Muscle of arm (tissue), 12 donors: ENCODE measurements around the gene ACAN. TPM values are rescaled to one million over a fixed set of nuclear protein-coding genes. Genes with fewer than 3 reads are reported as not detected.
A peak's percentile ranks its signal among the peaks of the same experiment; 100 is the strongest.

Experiments used
- DNase-seq: peaks from one replicate; pipeline ENCODE4 v3.0.0-alpha.2; 2013
- polyA plus RNA-seq, 12 donors: library from polyadenylated mRNA; unstranded; fragments of 120-200 nt; gene quantifications; one replicate each; pipeline ENCODE4 v1.2.1, GENCODE V29; 2013; ENCODE audit not compliant: insufficient read length in 12 of 12

The ACAN gene
- polyA plus RNA-seq, 12 donors, result 1.3 to 18.6 (median 6.0) TPM; not detected in 1

DNA sequence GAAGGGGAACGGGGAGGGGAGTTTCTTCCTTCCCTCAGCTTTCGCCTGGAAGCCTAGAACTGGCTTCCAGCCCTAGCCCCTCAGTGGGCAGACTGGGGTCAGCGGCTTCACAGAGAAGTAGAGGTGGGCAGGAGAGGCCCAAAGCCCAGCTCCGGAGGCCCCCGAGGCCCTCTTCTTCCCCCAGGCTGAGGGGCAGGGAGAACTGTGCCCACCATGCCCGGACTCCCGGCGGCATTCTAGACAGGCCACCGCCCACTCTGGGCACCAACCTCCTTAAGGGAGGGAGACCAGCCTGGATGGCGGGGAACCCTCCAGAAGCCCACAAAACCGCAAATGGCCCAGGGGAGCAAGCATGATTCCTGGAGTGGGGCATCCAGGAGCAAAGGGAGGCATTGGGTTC is 74.2 kb downstream of the ACAN start:
- no peak for DNase-seq

GRCh38 chr15:88877906-88878305 is 74.7 kb downstream of the ACAN start:
- no peak for DNase-seq

DNA sequence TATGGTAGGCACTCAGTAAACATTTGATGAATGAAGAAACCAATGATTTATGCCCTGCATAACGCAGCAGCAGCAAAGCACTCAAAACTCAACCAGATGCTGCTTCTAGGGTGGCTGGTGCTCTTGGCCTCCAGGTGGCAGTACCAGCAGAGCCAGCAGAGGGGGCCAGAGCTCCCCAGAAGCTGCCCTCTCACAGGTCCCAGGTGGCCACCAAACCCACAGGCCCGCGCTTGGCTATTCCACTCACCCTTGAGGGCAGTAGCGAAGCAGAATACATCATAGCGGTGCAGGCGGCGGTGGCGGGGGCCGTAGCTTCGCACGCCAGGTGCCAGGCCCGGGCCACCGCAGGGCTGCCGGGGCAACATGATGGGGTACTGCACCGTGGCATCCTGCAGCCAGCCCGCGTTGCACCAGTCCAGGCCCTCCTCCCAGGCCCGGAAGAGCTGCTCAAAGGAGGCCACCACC is 75.5 kb downstream of the ACAN start:
- DNase-seq, result no peak

- no peak for DNase-seq
Observed at GRCh38 chr15:88880944-88881740, 77.9 kb downstream of the ACAN start.

GRCh38 chr15:88881775-88882174 is 78.5 kb downstream of the ACAN start:
- no peak for DNase-seq

DNA sequence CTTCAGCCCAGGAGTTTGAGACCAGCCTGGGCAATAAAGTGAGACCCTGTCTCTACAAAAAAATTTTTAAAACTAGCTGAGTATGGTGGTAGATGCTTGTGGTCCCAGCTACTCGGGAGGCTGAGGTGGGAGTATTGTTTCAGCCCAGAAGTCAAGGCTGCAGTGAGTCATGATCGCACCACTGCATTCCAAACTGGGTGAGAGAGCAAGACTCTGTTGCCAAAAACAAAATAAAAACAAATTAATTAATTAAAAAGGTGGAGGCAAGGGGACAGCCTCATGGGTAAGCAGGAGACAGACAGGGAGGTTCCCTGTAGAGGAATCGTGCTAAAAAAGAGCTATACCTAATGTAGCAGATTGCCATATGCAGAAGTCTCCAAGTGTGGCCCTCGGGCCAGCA is 79.5 kb downstream of the ACAN start:
- DNase-seq, result no peak

DNA sequence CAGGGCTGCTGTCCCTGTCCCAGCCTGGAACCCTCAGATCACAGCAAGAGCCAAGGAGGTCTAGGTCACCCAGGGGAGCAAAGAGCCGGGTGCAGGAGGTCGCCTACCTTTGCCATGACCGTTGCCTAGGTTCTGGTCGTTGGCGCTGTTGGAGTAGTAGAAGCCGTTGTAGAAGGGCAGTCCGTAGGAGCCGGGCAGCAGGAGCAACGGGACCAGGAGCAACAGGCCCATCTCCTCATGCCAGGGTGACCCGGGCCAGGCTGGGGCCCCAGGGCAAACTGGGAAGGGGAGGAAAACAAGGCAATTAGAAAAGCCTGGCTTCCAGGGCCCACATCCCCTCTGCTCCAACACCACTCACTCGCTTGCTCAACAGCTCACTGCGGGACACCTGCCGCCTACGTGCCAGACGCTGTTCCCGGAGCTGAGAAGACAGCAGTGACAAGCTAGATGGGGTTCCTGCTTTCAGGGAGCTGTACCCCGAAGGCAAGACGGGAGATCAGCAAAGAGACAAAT is 83.9 kb downstream of the ACAN start:
- no peak for DNase-seq

- no peak for DNase-seq
Observed at GRCh38 chr15:88888719-88889118, 85.5 kb downstream of the ACAN start.

DNA sequence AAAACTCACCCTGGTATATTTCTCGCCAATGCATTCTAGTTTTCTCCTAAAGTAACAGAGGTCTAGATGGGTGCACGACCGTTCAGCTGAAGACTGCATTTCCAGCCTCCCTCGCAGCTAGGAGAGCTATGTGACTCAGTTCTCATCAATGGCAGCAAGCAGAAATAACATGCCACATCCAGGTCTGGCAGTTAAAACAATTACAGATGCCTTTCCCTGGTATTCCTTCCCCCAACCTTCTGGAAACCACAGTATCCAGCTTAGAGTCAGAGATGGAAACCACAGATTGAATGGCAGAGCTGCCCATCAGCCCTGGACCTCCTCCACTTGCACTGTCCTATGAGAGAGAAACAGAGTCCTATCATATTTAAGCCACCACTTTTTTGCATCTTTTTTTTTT is 87.3 kb downstream of the ACAN start:
- no peak for DNase-seq

DNA sequence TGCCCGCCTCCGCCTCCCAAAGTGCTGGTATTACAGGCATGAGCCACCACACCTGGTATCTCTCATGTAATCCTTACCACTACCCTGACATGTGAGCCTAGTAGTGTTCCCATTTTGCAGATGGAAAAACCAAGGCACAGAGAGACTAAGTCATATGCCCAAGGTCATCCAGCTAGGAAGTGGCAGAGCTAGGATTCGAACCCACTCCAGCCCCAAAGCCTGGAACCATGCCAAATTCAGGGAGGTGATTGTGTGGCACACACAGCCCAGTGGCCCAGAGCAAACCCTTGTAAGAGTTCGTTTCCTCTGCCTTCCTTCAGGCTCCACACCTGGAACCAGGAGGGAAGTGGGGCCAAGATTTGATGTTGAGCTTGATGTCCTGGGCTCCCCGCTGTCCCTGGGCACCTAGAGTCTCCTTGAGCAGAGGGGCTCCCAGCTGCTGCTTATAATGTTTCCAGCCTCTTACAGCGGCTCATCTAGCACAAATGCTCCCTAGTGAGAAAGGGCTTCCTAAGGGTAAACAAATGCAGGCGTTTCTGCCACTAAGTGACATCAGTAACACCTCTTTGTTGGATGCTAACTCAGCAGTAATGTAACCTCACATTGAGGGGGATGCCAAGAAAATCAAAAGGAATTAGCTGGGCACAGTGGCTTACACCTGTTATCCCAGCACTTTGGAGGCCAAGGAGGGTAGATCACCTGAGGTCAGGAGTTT is 88.5 kb downstream of the ACAN start:
- no peak for DNase-seq

- DNase-seq, result no peak
Observed at GRCh38 chr15:88894348-88894818, 91.1 kb downstream of the ACAN start.

GRCh38 chr15:88894819-88895767 is 91.9 kb downstream of the ACAN start, which contains the start of gene HAPLN3:
HAPLN3 (minus strand) TSS chr15:88895544; CDS start chr15:88887298, 8,246 bp downstream.
- no peak for DNase-seq

DNA sequence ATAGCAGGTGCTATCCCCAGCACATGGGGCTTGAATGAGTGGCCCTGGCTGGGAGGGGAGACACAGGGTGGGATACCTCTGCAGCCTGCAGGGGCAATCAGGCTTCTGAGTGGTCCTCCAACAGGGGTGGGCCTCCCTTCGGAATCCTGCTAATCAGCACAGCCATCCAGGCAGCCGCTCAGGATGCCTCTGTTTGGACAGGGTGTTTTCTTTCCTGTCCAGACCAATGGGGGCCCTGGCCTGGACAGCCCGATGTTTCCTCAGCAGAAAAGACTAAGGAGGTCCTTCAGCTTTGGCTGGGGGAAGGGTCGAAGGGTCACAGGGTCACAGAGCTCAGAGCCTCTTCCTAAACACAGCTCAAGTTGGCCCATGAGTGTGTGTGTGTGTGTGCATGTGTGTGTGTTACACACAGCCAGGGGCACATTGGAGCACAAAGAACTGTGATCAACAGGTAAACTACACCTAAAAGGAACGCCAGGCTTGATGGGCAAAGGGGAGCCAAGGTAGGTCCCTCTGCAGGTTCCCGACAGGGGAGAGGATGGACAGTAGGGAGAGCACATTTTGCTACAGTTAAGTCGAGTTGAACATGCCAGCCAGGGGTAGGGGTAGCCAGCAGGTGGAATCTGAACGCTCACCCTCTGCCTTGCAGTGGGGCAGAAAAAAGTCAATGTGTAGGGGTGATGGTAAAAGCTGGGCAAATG is 93.2 kb downstream of the ACAN start:
- DNase-seq, result no peak

- DNase-seq, result no peak
Observed at GRCh38 chr15:88897142-88897455, 93.9 kb downstream of the ACAN start.

DNA sequence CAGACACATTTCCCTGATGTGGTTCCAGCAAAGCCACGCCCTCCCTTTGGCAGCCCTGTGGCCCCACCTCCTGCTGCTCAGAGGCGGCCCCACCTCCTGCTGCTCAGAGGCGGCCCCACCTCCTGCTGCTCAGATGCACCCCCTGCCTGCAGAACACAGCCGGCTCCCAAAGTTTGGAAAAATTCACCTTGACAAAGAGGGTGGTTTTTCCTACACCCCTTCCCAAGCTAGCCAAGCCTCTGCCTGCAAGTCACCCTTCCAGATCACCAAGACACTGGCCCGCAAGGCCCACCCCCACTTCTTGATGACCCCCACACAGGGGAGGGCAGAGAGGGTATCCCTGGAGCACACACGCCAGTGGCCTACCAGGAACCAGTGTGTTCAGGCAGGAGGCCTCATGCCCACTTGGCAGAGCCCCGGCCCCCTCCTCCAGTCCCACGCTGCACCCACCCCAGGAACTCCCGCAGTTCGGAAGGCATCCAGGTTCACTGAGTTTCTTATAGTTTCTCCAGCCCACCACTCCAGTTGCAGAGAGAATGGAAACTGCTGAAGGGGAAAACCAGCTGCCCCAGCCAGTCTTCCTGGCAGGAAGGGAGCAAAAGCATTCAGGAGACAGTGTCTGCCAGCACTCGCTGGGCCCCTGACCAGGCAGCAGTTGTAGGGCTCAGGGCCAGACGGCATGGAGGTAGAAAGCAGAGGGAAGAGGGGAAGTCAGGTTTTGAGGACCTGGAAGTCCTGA is 94.4 kb downstream of the ACAN start:
- peak; percentile 90 for DNase-seq

DNA sequence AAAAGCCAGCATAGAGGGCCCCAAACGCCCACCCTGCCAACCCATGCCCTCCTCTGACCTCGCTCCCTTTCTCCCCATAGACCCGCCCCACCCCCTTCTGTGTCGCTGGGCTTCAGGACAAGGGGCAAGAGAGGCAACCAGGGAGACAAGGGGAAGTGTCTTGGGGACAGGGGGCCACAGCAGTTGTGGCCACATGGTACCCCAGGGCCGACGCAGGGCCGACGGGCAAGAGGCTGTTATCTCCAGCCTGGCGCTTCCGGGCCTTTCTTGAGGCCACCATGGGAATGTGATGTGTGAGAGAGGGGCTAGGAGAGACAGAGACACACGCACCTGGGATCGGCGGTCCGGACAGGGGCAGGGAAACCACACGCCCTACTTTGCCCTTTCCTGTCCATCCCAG is 95.5 kb downstream of the ACAN start:
- no peak for DNase-seq

DNA sequence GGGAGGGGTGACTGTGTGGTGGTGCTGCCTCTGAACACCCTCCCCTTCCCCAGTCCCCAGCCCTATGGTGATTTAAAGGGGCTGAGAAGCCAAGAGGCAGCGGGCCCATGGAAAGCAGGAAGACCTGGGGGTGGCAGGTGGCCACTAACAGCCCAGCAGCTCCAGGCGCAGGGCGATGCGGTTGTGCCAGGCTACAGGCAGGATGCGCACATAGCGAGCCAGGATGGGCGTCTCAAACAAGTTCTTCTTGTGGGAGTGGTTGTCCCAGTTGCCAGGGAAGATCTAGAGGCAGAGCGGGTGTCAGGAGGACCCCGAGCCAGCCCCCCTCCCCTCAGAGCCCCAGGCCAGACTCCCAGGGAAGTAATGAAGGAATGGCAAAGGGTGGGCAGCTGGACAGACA is 96.0 kb downstream of the ACAN start:
- DNase-seq, result no peak

DNA sequence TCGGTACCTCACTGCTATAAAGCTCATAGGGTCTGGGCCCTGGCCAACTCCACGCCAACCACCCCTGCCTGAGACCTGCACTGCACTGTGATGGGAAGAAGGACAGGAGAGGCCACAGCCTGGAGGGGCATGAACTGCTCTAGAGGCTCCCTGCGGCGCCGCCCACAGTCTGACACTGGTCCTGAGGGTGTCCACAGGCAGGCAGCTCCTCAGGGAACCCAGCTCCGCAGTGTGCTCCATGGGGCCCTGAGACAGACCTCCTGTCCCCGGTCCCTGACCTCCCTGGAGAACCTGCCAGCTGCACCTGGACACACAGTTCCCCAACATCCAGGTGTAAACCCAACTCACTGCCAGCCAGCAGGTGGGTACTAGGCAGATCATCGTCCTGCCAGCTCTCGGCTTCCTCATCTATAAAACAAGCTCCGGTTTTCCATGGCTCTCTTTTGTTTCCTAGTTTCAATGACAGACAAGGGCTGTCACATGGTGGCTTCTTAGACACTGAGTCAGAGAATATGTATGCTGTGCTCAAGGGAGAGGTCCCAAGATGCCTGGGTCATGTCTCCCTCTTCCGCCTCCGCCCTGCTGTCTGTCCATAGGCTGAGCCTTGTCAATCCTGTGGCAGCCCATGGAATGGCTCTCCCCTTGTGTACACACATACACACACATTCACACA is 97.2 kb downstream of the ACAN start:
- no peak for DNase-seq

DNA sequence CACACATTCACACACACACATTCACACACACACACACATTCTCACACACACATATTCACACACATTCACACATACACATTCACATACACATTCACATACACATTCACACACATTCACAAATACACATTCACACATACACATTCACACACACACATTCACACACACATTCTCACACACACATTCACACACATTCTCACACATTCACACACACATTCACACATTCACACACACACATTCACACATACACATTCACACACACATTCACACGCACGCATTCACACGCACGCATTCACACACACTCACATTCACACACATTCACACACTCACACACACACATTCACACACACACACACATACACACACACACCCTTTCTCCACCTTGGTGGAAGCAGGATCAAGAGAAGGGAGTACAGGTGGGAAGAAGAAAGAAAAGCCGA is 97.8 kb downstream of the ACAN start:
- no peak for DNase-seq
